ENCODE results near the gene CRYGB. TPM values are rescaled to one million over a fixed set of nuclear protein-coding genes. Genes with fewer than 3 reads are reported as not detected.

The CRYGB gene
- total RNA-seq, result not detected in 2 replicates

GRCh38 chr2:208146006-208146405 is at the start of gene CRYGB:
Gene CRYGB (minus strand): TSS chr2:208146158. CDS start chr2:208146120, 38 bp downstream.

GRCh38 chr2:208189810-208190503 is 44.0 kb upstream of the CRYGB start, which contains the start of gene C2orf80:
Gene C2orf80 (minus strand): TSS chr2:208190030. CDS start chr2:208186986, 3,044 bp downstream.

GRCh38 chr2:208163489-208163888 is 17.5 kb upstream of the CRYGB start, which contains the start of gene CRYGA:
Gene CRYGA (minus strand): TSS chr2:208163589. CDS start chr2:208163556, 33 bp downstream.

GRCh38 chr2:208129744-208130711 is 15.9 kb downstream of the CRYGB start, which contains the start of gene CRYGC:
Gene CRYGC (minus strand): TSS chr2:208129828. CDS start chr2:208129792, 36 bp downstream.

GRCh38 chr2:208124013-208124715 is 21.8 kb downstream of the CRYGB start, which contains the start of gene CRYGD:
Gene CRYGD (minus strand): TSS chr2:208124524. CDS start chr2:208124473, 51 bp downstream.

Other genes with a start within 250 kb of the CRYGB start
- gene PLEKHM3, start 120.6 kb downstream of the CRYGB start, total RNA-seq, result 4.6 and 6.2 TPM in 2 replicates
- not detected in 2 replicates for gene CRYGD, start 21.6 kb downstream of the CRYGB start, total RNA-seq
- gene CRYGC, start 16.3 kb downstream of the CRYGB start, total RNA-seq, result not detected in 2 replicates
- not detected in 2 replicates for gene CRYGA, start 17.4 kb upstream of the CRYGB start, total RNA-seq
- not detected in 2 replicates for gene C2orf80, start 43.9 kb upstream of the CRYGB start, total RNA-seq
- gene IDH1, start 108.9 kb upstream of the CRYGB start, total RNA-seq, result 211 and 239 TPM in 2 replicates
- gene PIKFYVE, start 120.1 kb upstream of the CRYGB start, total RNA-seq, result 13.8 and 21.3 TPM in 2 replicates